HG03196 (cell line): ENCODE measurements around the gene UBA5.

Source experiments
- ATAC-seq: cut with Tn5 transposase; IDR thresholded peaks from one replicate; pipeline ENCODE4 v1.9.1; 2021; ENCODE audit not compliant: unreplicated experiment

The UBA5 gene

GRCh38 chr3:132713977-132714727, 54.0 kb downstream of the UBA5 start:
- ATAC-seq: no peak

GRCh38 chr3:132716372-132716771, 56.2 kb downstream of the UBA5 start:
- ATAC-seq: no peak

- ATAC-seq: no peak
These were observed 60.1 kb downstream of the UBA5 start for GRCh38 chr3:132720228-132720627.

GRCh38 chr3:132721479-132722164, 61.5 kb downstream of the UBA5 start:
- ATAC-seq: peak; percentile 32

- peak; percentile 83 for ATAC-seq
These were observed 62.3 kb downstream of the UBA5 start, which contains the start of gene NPHP3 for GRCh38 chr3:132722165-132723023. TSS of gene NPHP3 (minus strand) at chr3:132722409. CDS start at chr3:132722355, 54 bp downstream.

- peak; percentile 5 for ATAC-seq
These were observed 63.2 kb downstream of the UBA5 start for GRCh38 chr3:132723024-132723950.

- no peak for ATAC-seq
These were observed 66.3 kb downstream of the UBA5 start for GRCh38 chr3:132726341-132726823.
